ENCODE data around the gene G6PC2.

DNA sequence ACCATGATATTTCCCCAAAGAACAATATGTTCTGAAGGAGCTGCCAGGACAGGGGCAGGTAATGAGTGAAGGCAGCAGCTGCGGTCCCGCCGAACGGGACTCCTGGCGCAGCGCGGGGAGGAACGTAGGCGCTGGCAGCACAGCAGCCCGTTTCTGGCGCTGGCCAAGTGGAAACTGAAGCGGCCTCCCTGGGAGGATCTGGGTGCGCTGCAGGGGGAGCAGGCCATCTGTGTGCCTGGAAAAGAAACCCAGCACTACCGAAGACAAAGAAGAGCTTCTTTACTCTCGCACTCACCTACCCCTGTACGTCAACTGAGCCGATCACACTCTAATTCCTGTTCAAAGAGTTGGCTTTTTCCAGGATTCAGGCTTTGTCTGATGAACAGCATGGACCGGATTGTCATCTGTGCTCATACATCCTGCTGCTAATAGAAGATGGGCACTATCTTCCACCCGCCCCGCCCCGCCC, 11.8 kb downstream of the G6PC2 start:
- TF ChIP-seq, protein P1, sequence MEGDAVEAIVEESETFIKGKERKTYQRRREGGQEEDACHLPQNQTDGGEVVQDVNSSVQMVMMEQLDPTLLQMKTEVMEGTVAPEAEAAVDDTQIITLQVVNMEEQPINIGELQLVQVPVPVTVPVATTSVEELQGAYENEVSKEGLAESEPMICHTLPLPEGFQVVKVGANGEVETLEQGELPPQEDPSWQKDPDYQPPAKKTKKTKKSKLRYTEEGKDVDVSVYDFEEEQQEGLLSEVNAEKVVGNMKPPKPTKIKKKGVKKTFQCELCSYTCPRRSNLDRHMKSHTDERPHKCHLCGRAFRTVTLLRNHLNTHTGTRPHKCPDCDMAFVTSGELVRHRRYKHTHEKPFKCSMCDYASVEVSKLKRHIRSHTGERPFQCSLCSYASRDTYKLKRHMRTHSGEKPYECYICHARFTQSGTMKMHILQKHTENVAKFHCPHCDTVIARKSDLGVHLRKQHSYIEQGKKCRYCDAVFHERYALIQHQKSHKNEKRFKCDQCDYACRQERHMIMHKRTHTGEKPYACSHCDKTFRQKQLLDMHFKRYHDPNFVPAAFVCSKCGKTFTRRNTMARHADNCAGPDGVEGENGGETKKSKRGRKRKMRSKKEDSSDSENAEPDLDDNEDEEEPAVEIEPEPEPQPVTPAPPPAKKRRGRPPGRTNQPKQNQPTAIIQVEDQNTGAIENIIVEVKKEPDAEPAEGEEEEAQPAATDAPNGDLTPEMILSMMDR (IDR thresholded peaks at IDR 0.05), result no peak
- no peak for TF ChIP-seq POLR2A (IDR thresholded peaks at IDR 0.05)

All from gastroesophageal sphincter (tissue), 3 donors.